COLO668 (cell line): ENCODE results near the gene MYLK.

Experiments
- DNase-seq: peaks from one replicate; lab custom pipeline; 2025; ENCODE audit not compliant: unreplicated experiment; lab: John Stamatoyannopoulos, UW

The MYLK gene

GRCh38 chr3:123793425-123793824 lies 90.7 kb downstream of the MYLK start:
- no peak for DNase-seq

- no peak for DNase-seq
Measured at GRCh38 chr3:123792473-123793201, 91.5 kb downstream of the MYLK start.

- no peak for DNase-seq
Measured at GRCh38 chr3:123791898-123792297, 92.2 kb downstream of the MYLK start.

- no peak for DNase-seq
Measured at GRCh38 chr3:123791417-123791816, 92.7 kb downstream of the MYLK start.

- DNase-seq = no peak
Measured at GRCh38 chr3:123791073-123791370, 93.1 kb downstream of the MYLK start.

- no peak for DNase-seq
Measured at GRCh38 chr3:123790254-123791072, 93.7 kb downstream of the MYLK start.

- DNase-seq = no peak
Measured at GRCh38 chr3:123789760-123790159, 94.4 kb downstream of the MYLK start.

- no peak for DNase-seq
Measured at GRCh38 chr3:123789160-123789559, 95.0 kb downstream of the MYLK start.

- no peak for DNase-seq
Measured at GRCh38 chr3:123788710-123789109, 95.4 kb downstream of the MYLK start.

- no peak for DNase-seq
Measured at GRCh38 chr3:123787133-123787532, 97.0 kb downstream of the MYLK start.

GRCh38 chr3:123785602-123786001 lies 98.5 kb downstream of the MYLK start:
- no peak for DNase-seq

GRCh38 chr3:123783811-123784210 lies 100.3 kb downstream of the MYLK start:
- DNase-seq = no peak

- no peak for DNase-seq
Measured at GRCh38 chr3:123783050-123783689, 101.0 kb downstream of the MYLK start.

- DNase-seq = no peak
Measured at GRCh38 chr3:123782488-123782887, 101.6 kb downstream of the MYLK start.

- DNase-seq = no peak
Measured at GRCh38 chr3:123781571-123782275, 102.4 kb downstream of the MYLK start.

- no peak for DNase-seq
Measured at GRCh38 chr3:123781138-123781537, 103.0 kb downstream of the MYLK start.

GRCh38 chr3:123780656-123781055 lies 103.5 kb downstream of the MYLK start:
- no peak for DNase-seq

GRCh38 chr3:123779655-123780231 lies 104.4 kb downstream of the MYLK start:
- no peak for DNase-seq

- DNase-seq = no peak
Measured at GRCh38 chr3:123778991-123779622, 105.0 kb downstream of the MYLK start.

GRCh38 chr3:123778525-123778924 lies 105.6 kb downstream of the MYLK start:
- DNase-seq = no peak
